Retinal pigment epithelial cell (primary cell): ENCODE data around the gene FLNB.

ENCODE experiments used
- DNase-seq: peaks from one replicate; pipeline ENCODE4 v3.0.0-alpha.2; 2010; ENCODE audit warnings: low read depth
- H3K4me3 ChIP-seq: 2 replicates; pipeline ENCODE4 v1.5.1; 2011; ENCODE audit warnings: mild to moderate bottlenecking, low read length, control low read depth, moderate library complexity
- TF ChIP-seq, protein P1 (sequence below): conservative IDR thresholded peaks from 2 replicates; pipeline ENCODE4 v1.5.1; 2011; ENCODE audit warnings: low read depth, low read length, control low read depth, inconsistent platforms

FLNB gene

DNA sequence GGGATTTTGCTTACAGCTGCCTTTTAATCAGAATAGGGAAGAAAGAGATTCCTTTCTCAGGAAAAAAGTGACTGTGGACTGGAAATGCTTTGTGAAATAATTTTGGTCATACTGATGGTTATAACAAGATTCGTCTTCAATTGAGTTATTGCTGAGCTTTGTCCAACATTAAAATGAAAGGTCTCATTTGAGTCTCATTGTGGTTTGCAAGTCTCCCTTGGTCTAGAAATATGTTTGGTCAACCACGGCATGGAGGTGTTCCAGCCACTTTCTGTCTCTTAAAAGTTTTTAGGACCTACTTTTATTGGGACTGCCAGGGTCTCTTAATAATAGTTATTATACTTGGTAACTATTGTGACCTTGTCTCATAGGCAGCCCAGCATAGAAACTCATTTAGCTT lies 15.3 kb downstream of the FLNB start:
- no peak for DNase-seq
- H3K4me3 ChIP-seq: no peak overlapping the region
- TF ChIP-seq, protein P1, sequence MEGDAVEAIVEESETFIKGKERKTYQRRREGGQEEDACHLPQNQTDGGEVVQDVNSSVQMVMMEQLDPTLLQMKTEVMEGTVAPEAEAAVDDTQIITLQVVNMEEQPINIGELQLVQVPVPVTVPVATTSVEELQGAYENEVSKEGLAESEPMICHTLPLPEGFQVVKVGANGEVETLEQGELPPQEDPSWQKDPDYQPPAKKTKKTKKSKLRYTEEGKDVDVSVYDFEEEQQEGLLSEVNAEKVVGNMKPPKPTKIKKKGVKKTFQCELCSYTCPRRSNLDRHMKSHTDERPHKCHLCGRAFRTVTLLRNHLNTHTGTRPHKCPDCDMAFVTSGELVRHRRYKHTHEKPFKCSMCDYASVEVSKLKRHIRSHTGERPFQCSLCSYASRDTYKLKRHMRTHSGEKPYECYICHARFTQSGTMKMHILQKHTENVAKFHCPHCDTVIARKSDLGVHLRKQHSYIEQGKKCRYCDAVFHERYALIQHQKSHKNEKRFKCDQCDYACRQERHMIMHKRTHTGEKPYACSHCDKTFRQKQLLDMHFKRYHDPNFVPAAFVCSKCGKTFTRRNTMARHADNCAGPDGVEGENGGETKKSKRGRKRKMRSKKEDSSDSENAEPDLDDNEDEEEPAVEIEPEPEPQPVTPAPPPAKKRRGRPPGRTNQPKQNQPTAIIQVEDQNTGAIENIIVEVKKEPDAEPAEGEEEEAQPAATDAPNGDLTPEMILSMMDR: no peak

GRCh38 chr3:58025406-58025805 lies 17.2 kb downstream of the FLNB start:
- TF ChIP-seq, protein P1: no peak
- DNase-seq: no peak
- no peak overlapping the region for H3K4me3 ChIP-seq

DNA sequence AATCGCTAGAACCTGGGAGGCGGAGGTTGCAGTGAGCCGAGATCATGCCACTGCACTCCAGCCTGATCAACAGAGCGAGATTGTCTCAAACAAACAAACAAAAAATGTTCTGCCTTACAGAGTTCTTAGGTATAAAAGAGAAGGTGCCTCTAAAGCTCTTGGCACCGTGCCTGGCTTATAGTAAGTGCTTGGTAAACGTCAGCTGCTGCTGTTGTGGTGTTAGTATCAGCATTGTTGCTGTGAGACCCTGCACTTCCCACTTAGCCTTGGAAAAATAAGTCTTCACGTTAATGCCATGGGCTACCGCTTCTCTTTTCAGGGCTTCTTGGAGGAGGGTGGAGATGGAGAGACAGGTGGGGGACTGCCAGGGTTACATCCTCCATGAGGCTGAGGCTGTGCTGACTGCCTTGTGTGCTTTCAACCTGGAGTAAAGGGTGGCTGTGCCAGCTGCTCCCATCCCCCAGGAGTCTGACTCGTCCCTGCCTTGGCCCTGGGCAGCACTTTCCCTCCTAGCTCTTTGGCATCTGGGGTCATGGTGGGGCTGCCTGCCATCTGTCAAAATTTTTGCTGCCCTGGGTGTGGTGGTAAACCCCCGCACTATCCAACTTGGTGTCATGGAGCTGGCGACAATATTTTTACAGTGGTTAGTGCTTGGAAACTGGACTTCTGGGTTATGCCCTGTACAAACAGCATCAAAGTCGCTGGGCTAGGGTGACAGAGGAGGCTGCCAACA lies 17.8 kb downstream of the FLNB start:
- peak; percentile 91 for DNase-seq
- TF ChIP-seq, protein P1: no peak
- H3K4me3 ChIP-seq: no peak overlapping the region

- H3K4me3 ChIP-seq: no peak overlapping the region
- DNase-seq: no peak
- TF ChIP-seq, protein P1: no peak
These were observed 18.4 kb downstream of the FLNB start for GRCh38 chr3:58026598-58026997.

GRCh38 chr3:58027704-58028317 lies 19.6 kb downstream of the FLNB start:
- no peak overlapping the region for H3K4me3 ChIP-seq
- TF ChIP-seq, protein P1: no peak
- DNase-seq: no peak

GRCh38 chr3:58028902-58029301 lies 20.7 kb downstream of the FLNB start:
- no peak overlapping the region for H3K4me3 ChIP-seq
- TF ChIP-seq, protein P1: no peak
- DNase-seq: no peak
